ENCODE measurements around the gene MAP1B. TPM values are rescaled to one million over a fixed set of nuclear protein-coding genes. Genes with fewer than 3 reads are reported as not detected.

The MAP1B gene
- polyA plus RNA-seq, 1 donor (not counting 4 experiments of a cell fraction or from before 2014, with no cell fraction given), result 3.3 TPM

DNA sequence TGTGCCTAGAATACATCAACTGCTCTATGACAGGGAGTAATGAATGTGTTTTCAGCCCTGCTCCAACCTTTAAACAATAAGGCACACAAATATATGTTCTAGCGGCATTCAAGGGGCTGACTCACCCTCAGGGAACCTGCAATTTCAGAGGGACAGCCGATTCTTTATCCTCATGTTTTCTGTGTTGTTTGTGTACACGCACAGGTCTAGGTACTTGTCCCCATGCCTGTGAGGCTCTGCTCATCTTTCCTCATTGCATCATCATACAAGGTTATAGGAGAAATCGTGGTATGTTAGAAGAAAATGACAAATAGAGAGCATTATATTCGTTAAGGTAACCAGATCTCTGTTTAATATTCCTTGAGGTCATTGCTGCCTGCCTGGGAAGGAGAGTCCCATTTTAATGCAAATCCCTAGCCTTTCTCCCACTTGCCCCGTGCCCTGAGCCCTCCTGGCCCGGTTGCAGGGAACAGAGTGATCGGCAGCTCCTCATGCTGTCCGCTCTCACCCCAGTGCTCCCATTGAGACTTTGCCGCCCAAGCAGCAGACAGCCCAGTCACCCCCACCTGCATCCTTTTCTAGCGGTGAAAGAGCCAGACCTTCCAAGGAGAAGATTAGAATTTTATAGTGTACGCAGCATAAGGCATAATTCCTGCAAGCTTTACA is 14.6 kb downstream of the MAP1B start:
- no peak overlapping the region for H3K27ac ChIP-seq (ENCODE audit: control insufficient read depth, insufficient read depth, low read length)
- H2AFZ ChIP-seq (ENCODE audit: control insufficient read depth, low read length), result no peak overlapping the region
- no peak overlapping the region for H3K9ac ChIP-seq (ENCODE audit: control insufficient read depth, extremely low read depth, insufficient read depth, low read length)
- H3K9me3 ChIP-seq (ENCODE audit: control insufficient read depth, low read depth, low read length), result no peaks in the 10 kb centered on the region
- no peaks in the 10 kb centered on the region for H3K79me2 ChIP-seq (ENCODE audit: control insufficient read depth, insufficient read depth, low read length)
- no peak overlapping the region for H3K4me3 ChIP-seq (ENCODE audit: control insufficient read depth in 2 of 3, extremely low read depth in 1 of 3, insufficient read depth in 2 of 3, low read depth in 1 of 3, low read length in 3 of 3)
- H4K20me1 ChIP-seq (ENCODE audit: control insufficient read depth, extremely low read depth, insufficient read depth, low read length), result no peaks in the 10 kb centered on the region
- peaks cover 0 to 3% of the 10 kb centered on the region in 2 experiments for H3K36me3 ChIP-seq (ENCODE audit: control insufficient read depth in 2 of 2, extremely low read depth in 1 of 2, insufficient read depth in 2 of 2, low read length in 2 of 2)
- no peaks in the 10 kb centered on the region for H3K27me3 ChIP-seq (ENCODE audit: control insufficient read depth, extremely low read depth, insufficient read depth, low read length)
- peaks cover 12% of the 10 kb centered on the region for H3K4me1 ChIP-seq (ENCODE audit: control insufficient read depth, extremely low read depth, insufficient read depth, low read length)
- no peak overlapping the region for H3K4me2 ChIP-seq (ENCODE audit: control insufficient read depth, extremely low read depth, insufficient read depth, low read depth, low read length)
- dilution Hi-C loops (cut with MboI; ENCODE audit: extremely low pct_ligation_motif_present, low sequenced_read_pairs), result no loop called here
- no peak for DNase-seq (ENCODE audit: low read depth, low spot score)
- no peak for TF ChIP-seq EZH2 (IDR thresholded peaks at IDR 0.05; ENCODE audit: low read length)
- TF ChIP-seq, protein P1, sequence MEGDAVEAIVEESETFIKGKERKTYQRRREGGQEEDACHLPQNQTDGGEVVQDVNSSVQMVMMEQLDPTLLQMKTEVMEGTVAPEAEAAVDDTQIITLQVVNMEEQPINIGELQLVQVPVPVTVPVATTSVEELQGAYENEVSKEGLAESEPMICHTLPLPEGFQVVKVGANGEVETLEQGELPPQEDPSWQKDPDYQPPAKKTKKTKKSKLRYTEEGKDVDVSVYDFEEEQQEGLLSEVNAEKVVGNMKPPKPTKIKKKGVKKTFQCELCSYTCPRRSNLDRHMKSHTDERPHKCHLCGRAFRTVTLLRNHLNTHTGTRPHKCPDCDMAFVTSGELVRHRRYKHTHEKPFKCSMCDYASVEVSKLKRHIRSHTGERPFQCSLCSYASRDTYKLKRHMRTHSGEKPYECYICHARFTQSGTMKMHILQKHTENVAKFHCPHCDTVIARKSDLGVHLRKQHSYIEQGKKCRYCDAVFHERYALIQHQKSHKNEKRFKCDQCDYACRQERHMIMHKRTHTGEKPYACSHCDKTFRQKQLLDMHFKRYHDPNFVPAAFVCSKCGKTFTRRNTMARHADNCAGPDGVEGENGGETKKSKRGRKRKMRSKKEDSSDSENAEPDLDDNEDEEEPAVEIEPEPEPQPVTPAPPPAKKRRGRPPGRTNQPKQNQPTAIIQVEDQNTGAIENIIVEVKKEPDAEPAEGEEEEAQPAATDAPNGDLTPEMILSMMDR (optimal IDR thresholded peaks at IDR 0.05 in 1 of 3, IDR thresholded peaks at IDR 0.05 in 1 of 3, conservative IDR thresholded peaks at IDR 0.05 in 1 of 3; ENCODE audit: extremely low read depth in 1 of 3, insufficient read depth in 2 of 3, low read length in 3 of 3), result no peak
- no peak for FAIRE-seq
- H3K9me1 ChIP-seq (ENCODE audit: control insufficient read depth, extremely low read depth, insufficient read depth, low read length), result no peaks in the 10 kb centered on the region

DNA sequence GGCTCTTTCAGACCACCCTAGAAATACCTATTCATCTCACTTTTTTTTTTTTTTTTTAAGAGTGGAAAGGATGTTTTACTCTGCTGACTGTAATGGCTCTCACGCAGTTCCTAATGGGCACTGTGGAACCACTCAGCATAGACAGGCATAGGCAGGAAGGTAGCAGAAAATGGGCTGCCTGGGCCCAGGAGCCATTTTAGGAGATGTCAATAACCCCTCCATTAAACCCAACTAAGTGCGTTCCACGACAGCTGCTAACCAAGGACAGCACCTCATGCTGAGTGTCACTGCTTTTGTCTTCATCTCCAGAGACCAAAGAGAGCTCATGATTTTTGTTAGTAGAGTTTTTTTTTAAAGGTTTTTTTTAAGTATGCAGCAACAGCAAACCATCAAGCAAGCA is 15.3 kb downstream of the MAP1B start:
- no peaks in the 10 kb centered on the region for H4K20me1 ChIP-seq (ENCODE audit: control insufficient read depth, extremely low read depth, insufficient read depth, low read length)
- no peak for TF ChIP-seq EZH2 (IDR thresholded peaks at IDR 0.05; ENCODE audit: low read length)
- TF ChIP-seq, protein P1 (optimal IDR thresholded peaks at IDR 0.05 in 1 of 3, IDR thresholded peaks at IDR 0.05 in 1 of 3, conservative IDR thresholded peaks at IDR 0.05 in 1 of 3; ENCODE audit: extremely low read depth in 1 of 3, insufficient read depth in 2 of 3, low read length in 3 of 3), result no peak
- no peaks in the 10 kb centered on the region for H3K9me1 ChIP-seq (ENCODE audit: control insufficient read depth, extremely low read depth, insufficient read depth, low read length)
- H2AFZ ChIP-seq (ENCODE audit: control insufficient read depth, low read length), result no peak overlapping the region
- dilution Hi-C loops (cut with MboI; ENCODE audit: extremely low pct_ligation_motif_present, low sequenced_read_pairs), result no loop called here
- no peak overlapping the region for H3K27ac ChIP-seq (ENCODE audit: control insufficient read depth, insufficient read depth, low read length)
- H3K4me1 ChIP-seq (ENCODE audit: control insufficient read depth, extremely low read depth, insufficient read depth, low read length), result peaks cover 12% of the 10 kb centered on the region
- H3K79me2 ChIP-seq (ENCODE audit: control insufficient read depth, insufficient read depth, low read length), result no peaks in the 10 kb centered on the region
- no peak overlapping the region for H3K4me2 ChIP-seq (ENCODE audit: control insufficient read depth, extremely low read depth, insufficient read depth, low read depth, low read length)
- H3K9ac ChIP-seq (ENCODE audit: control insufficient read depth, extremely low read depth, insufficient read depth, low read length), result no peak overlapping the region
- no peaks in the 10 kb centered on the region for H3K9me3 ChIP-seq (ENCODE audit: control insufficient read depth, low read depth, low read length)
- FAIRE-seq (no peak), DNase-seq (ENCODE audit: low read depth, low spot score) (no peak)
- H3K27me3 ChIP-seq (ENCODE audit: control insufficient read depth, extremely low read depth, insufficient read depth, low read length), result no peaks in the 10 kb centered on the region
- H3K4me3 ChIP-seq (ENCODE audit: control insufficient read depth in 2 of 3, extremely low read depth in 1 of 3, insufficient read depth in 2 of 3, low read depth in 1 of 3, low read length in 3 of 3), result no peak overlapping the region
- no peaks in the 10 kb centered on the region for H3K36me3 ChIP-seq (ENCODE audit: control insufficient read depth in 2 of 2, extremely low read depth in 1 of 2, insufficient read depth in 2 of 2, low read length in 2 of 2)
